Uterus (tissue), 2 donors: ENCODE results near the gene DMAP1.

Experiments used
- CTCF ChIP-seq, 4 experiments: fragments of 200-600 bp in 2 of 4; fragments of 450-650 bp in 2 of 4; sonication (generic) in 2 of 4; IDR thresholded peaks; one replicate each; pipeline ENCODE4 v1.5.1; 2016 to 2019; ENCODE audit warnings: antibody characterized with exemption in 4 of 4, mild to moderate bottlenecking in 2 of 4, moderate library complexity in 1 of 4
- POLR2A ChIP-seq, 2 donors: fragments of 450-650 bp; IDR thresholded peaks; one replicate each; pipeline ENCODE4 v1.6.1; 2016; ENCODE audit warnings: antibody characterized with exemption in 2 of 2, mild to moderate bottlenecking in 1 of 2, moderate library complexity in 1 of 2

GRCh38 chr1:44256762-44257554, 43.7 kb downstream of the DMAP1 start:
- no peak for TF ChIP-seq CTCF (IDR thresholded peaks at IDR 0.05)
- TF ChIP-seq POLR2A (IDR thresholded peaks at IDR 0.05) = no peak
